CD4-positive, alpha-beta T cell treated with Interleukin-6 for 4 hours (primary cell): ENCODE results near the gene SLC12A3.
A peak's percentile ranks its signal among the peaks of the same experiment; 100 is the strongest.

Experiments
- DNase-seq: peaks from one replicate; pipeline ENCODE4 v3.0.0-alpha.2; 2020; ENCODE audit warnings: mixed read lengths

Gene SLC12A3

GRCh38 chr16:56945847-56946527, 81.0 kb downstream of the SLC12A3 start:
- DNase-seq, result no peak

DNA sequence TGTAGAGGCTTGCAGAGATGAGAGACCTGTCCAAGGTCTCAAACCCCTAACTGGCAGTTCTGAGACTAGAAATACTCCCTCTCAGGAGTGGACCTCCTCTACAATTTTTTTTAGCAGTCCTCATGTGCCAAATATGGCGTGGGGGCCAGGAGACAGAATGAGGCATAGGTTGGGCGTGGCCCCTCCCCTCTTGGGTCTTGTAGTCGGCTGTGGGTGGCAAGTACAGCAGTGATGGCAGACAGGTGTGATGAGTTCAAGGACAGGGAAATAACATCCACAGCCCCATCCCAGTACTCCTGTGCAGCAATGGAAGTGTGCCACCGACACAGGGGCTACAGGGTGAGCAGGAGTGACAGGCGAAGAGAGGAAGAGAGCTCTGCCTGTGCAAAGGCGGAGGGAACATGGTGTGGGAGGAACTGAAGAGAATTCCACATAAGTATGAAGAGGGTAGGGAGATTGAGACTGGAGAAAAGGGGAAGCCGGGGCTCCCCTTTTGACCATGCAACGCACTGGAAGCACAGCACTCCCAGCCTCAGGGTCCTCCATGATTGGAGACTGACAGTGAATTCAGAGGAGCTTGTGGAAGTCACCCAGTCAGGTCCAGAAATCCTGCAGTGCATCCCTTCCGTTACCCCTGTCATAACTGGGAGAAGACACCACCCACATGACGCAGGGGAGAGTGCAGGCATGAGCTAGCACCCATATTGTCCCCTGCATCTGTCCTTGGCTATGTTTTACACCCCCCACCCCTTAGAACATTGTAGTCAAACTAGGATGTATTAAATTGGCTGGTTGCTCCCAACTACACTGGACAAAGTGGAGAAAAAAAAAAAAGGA, 82.0 kb downstream of the SLC12A3 start:
- no peak for DNase-seq

- no peak for DNase-seq
Observed at GRCh38 chr16:56947604-56947995, 82.6 kb downstream of the SLC12A3 start.

GRCh38 chr16:56948234-56948633, 83.2 kb downstream of the SLC12A3 start:
- DNase-seq, result no peak

- no peak for DNase-seq
Observed at GRCh38 chr16:56950051-56950450, 85.0 kb downstream of the SLC12A3 start.

DNA sequence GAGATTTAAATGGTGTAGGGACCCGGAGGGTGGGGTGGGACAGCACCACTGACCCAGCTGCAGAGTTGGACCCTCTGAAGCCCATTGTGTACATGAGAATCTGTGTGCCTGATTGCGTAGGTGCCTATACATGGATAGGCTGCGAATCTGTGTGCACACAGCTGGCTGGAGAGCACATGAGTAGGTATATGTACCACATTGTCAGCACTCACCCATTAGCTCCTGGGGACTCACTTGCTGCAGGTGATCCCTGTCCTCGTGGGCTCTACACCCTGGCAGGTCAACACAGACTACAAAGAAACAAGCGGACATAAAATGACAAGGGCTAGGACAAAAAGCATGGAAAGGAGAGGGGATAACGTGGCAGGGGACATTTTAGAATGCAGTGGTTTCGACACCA, 85.4 kb downstream of the SLC12A3 start:
- no peak for DNase-seq

DNA sequence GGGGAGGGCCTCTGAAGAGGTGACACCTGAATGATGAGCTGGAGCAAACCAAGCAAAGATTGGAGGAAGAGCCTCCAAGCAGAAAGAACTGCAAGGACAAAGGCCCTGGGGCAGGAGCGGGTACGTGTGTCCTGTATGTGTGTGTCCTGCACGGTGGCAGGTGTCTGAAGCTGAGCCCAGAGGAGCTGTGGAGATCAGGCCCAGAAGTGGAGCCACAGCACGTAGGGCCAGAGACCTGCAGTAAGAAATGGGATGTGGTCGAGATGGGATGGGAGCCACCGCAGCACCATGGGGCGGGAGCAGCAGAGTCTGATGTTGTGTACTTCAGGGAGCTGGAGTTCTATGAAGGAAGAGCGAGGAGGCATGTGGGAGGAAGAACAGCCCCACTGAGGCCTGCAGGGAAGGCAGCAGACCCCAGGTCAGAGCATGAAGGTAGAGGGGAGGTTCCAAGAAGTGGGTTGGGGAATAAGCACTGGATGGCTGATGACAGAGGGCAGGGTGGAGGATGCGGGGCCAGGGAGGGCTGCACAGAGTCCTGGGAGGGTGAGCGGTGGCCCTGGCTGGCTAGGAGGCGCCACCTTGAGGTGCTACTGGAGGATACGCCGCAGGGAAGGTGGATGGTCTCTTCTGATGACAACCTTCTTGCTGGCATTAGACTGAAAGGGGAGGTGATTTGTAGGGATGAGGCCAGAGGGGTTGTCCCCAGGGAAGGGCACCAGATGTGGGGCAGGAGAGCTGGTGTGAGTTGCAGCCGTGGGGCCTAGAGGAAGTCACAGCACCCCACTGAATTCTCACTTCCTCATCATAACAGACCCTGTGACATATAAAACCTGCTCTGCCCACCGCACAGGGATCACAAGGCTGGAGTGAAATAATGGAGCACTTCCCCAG, 86.1 kb downstream of the SLC12A3 start:
- peak; percentile 64 for DNase-seq

DNA sequence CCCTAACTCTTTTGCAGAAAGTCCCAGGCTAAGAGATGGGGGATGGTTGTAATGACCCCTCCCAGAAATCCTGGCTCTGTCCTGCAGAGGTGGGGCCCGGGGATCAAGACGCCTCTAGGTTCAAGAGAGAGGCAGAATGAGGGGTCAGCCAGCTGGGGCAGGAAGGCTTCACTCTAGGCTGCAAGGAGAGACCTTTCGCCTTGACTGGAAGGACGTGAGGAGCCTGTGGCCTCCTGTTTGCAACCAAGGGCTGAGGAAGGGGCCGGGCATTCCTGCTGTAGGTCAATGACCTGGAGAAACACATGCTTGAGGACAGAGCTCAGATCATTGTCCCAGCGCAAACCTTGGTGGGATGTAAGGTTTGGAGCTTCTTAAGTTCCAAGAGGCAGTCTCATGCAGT, 88.0 kb downstream of the SLC12A3 start:
- DNase-seq, result no peak

- DNase-seq, result no peak
Observed at GRCh38 chr16:56956076-56956475, 91.1 kb downstream of the SLC12A3 start.

GRCh38 chr16:56956756-56957155, 91.7 kb downstream of the SLC12A3 start:
- DNase-seq, result no peak

GRCh38 chr16:56960681-56961281, 95.8 kb downstream of the SLC12A3 start:
- no peak for DNase-seq

DNA sequence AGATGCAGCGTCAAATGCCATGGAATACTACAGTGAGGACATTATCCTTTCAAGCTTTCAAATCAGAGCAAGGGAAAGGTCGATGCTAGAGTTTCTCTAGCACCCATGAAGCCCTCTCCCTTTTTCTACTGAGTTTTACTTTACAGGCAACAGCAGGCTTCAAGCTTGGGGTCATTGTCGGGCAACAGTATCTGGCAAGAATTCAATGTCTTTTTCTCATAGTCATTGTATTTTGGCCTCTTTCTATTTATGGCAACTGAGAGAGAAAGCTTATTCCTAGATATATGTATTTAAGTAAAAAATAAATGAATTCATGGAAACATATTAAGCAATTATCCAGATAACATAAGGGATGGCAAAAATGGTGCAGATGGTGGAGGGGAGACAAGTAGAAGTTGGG, 96.4 kb downstream of the SLC12A3 start:
- no peak for DNase-seq

GRCh38 chr16:56961851-56962281, 96.9 kb downstream of the SLC12A3 start, which contains the start of gene CETP:
Gene CETP (plus strand): TSS chr16:56961950. CDS start chr16:56961980, 30 bp downstream.
- DNase-seq, result no peak

DNA sequence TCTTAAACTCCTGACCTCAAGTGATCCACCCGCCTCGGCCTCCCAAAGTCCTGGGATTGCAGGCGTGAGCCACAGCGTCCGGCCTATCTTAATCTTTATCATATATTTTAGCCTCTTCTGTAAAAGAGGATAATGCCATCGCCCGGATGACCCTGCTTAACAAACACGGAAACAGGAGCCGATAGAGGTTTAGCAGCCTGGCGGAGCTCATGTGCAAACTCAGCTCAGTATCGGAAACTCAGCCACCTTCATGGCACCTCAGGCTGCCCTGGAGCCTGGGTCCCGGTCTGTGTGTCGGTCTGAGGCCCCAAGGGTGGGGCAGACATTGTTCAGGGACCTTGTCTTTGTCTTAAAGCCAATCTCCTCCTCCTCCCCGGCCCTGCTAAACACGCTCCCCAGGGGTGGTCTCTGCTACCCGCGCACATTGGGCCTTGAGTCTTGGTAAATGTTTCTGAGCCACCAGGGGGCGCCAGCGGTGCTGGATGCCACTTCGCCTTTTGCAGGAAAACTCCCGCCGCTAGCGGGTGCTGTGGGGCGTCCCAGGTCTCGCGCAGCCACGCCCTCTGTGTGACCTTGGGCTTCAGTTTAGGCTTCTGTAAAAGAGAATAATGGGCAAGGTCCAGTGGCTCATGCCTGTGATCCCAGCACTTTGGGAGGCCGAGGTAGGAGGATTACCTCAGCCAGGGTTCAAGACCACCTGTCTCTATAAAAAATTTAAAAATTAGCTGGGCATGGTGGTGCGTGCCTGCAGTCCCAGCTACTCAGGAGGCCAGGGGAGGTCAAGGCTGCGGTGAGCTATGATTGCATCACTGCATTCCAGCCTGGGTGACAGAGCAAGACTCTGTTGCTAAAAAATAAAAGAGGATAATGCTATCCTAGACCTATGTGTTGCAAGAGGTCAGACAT, 99.5 kb downstream of the SLC12A3 start:
- peak; percentile 98 for DNase-seq
